Spleen (tissue), 11 donors: ENCODE data around the gene ERBB2. TPM values are rescaled to one million over a fixed set of nuclear protein-coding genes. Genes with fewer than 3 reads are reported as not detected.
A peak's percentile ranks its signal among the peaks of the same experiment; 100 is the strongest.
"Not testable (repeated sequence)": the region's sequence is repeated elsewhere in the genome, so short reads cannot be mapped to it uniquely, and the experiment has no call there.

Experiments used
- DNase-seq: peaks from one replicate; pipeline ENCODE4 v3.0.0-alpha.2; 2020
- H3K27ac ChIP-seq, 8 donors: fragments of 200-600 bp; sonication (generic) in 7 of 8; 1 replicate in 4 of 8; 2 replicates in 4 of 8; pipeline versions ENCODE4 v1.5.0 to v1.8.0; 2016 to 2021; ENCODE audit warnings: inconsistent platforms in 4 of 8, mild to moderate bottlenecking in 4 of 8, moderate library complexity in 1 of 8
- H3K27me3 ChIP-seq, 7 donors: fragments of 200-600 bp; sonication (generic) in 6 of 7; replicated peaks in 1 of 7; 1 replicate in 4 of 7; 2 replicates in 3 of 7; pipeline versions ENCODE4 v1.5.0 to v1.8.0; 2016 to 2021; ENCODE audit warnings: inconsistent platforms in 3 of 7, mild to moderate bottlenecking in 1 of 7
- H3K36me3 ChIP-seq, 6 donors: fragments of 200-600 bp; sonication (generic) in 5 of 6; 1 replicate in 4 of 6; 2 replicates in 2 of 6; pipeline versions ENCODE4 v1.5.0 to v1.8.0; 2016 to 2021; ENCODE audit warnings: inconsistent platforms in 2 of 6
- H3K4me1 ChIP-seq, 6 donors: fragments of 200-600 bp; sonication (generic) in 5 of 6; 1 replicate in 3 of 6; 2 replicates in 3 of 6; pipeline versions ENCODE4 v1.5.0 to v1.8.0; 2016 to 2021; ENCODE audit warnings: inconsistent platforms in 3 of 6
- H3K4me3 ChIP-seq, 8 donors: fragments of 200-600 bp; sonication (generic) in 7 of 8; 1 replicate in 4 of 8; 2 replicates in 4 of 8; pipeline versions ENCODE4 v1.5.0 to v1.8.0; 2016 to 2021; ENCODE audit warnings: inconsistent platforms in 4 of 8, mild to moderate bottlenecking in 4 of 8, moderate library complexity in 2 of 8
- H3K9me3 ChIP-seq, 8 donors: fragments of 200-600 bp; sonication (generic) in 7 of 8; 1 replicate in 4 of 8; 2 replicates in 4 of 8; pipeline versions ENCODE4 v1.5.0 to v1.8.0; 2016 to 2021; ENCODE audit warnings: inconsistent platforms in 4 of 8
- CTCF ChIP-seq, 11 experiments: fragments of 200-600 bp in 7 of 11; fragments of 450-650 bp in 4 of 11; sonication (generic) in 4 of 11; IDR thresholded peaks in 8 of 11; conservative IDR thresholded peaks in 3 of 11; 1 replicate in 7 of 11; 2 replicates in 4 of 11; pipeline versions ENCODE4 v1.4.0 to v1.8.0; 2016 to 2021; ENCODE audit warnings: antibody characterized with exemption in 11 of 11, inconsistent platforms in 4 of 11, mild to moderate bottlenecking in 1 of 11
- POLR2A ChIP-seq, 3 donors: fragments of 450-650 bp; IDR thresholded peaks; one replicate each; pipeline ENCODE4 v1.5.1; 2017; ENCODE audit warnings: antibody characterized with exemption in 3 of 3, mild to moderate bottlenecking in 1 of 3
- POLR2AphosphoS5 ChIP-seq, 3 donors: sonication (generic); formaldehyde crosslinking; IDR thresholded peaks; one replicate each; pipeline ENCODE4 v1.5.1; 2017; ENCODE audit warnings: antibody characterized with exemption in 3 of 3
- WGBS, 5 donors: extraction: QIAGEN DNeasy Blood & Tissue Kit in 3 of 5; methylation state at CpG; one replicate each; pipeline versions ENCODE4 v1.1.5 to v1.1.7; 2013 to 2018; 5-methylcytosine and 5-hydroxymethylcytosine counted together
- intact Hi-C: fragments of 100-400 bp; cut with DNase I; formaldehyde crosslinking; loops from one replicate; pipeline ENCODE4 v1.15.0; 2023; ENCODE audit warnings: low total_unique reads
- polyA plus RNA-seq, 3 donors: library from polyadenylated mRNA; stranded (reverse); fragments of 200-250 nt; gene quantifications; one replicate each; pipeline ENCODE4 v1.2.1, GENCODE V29; 2013
- total RNA-seq, 7 donors: library from RNA; depleted of rRNA in 3 of 7; stranded (reverse); fragments of >200 nt in 3 of 7; fragmentation: NEBNext Ultra II Directional in 4 of 7; extraction: Animal tissue kit (Norgen Biotek cat#: 25700) in 4 of 7; gene quantifications; one replicate each; pipeline versions ENCODE4 v1.1.0 to v1.2.1, GENCODE V29; 2016 to 2021
- donor health status: healthy with polysubstance abuse.
- donor health status: DM: no; HTN: no; CAD: no; lungs with moderate emphysema.
- donor health status: DM: no; HTN: no; CAD: no.
- donor health status: Bipolar disorder and iron deficiency.
- donor health status: healthy.
- donor health status: DM: no; HTN: no; CAD: no.
- donor health status: DM: yes; HTN: yes; CAD: no.

ERBB2 gene
- total and polyA plus RNA-seq, 10 donors, result 3.4 to 15.9 (median 10.2) TPM

GRCh38 chr17:39709998-39710964, 10.4 kb downstream of the ERBB2 start:
- H3K36me3 ChIP-seq, result peaks cover 0 to 48% (median under 1%) of the 10 kb centered on the region in 6 donors
- no peaks in the 10 kb centered on the region for H3K9me3 ChIP-seq
- peaks cover 0 to 10% (median 0%) of the 10 kb centered on the region in 6 donors for H3K4me1 ChIP-seq
- TF ChIP-seq CTCF (IDR thresholded peaks at IDR 0.05 in 8 of 11, conservative IDR thresholded peaks at IDR 0.05 in 3 of 11), result no peak
- no peak for TF ChIP-seq POLR2AphosphoS5 (IDR thresholded peaks at IDR 0.05)
- no peak for TF ChIP-seq POLR2A (IDR thresholded peaks at IDR 0.05)
- no peak overlapping the region for H3K4me3 ChIP-seq
- H3K27ac ChIP-seq, result no peak overlapping the region
- 88 to 95% (median 93%) methylated on average over 11 to 20 of the region's 20 CpGs for WGBS, 5 donors
- no peaks in the 10 kb centered on the region for H3K27me3 ChIP-seq
- peak; percentile 56 for DNase-seq
- intact Hi-C loops, result no loop called here

GRCh38 chr17:39711071-39711470, 11.2 kb downstream of the ERBB2 start:
- DNase-seq, intact Hi-C loops, H3K4me3 ChIP-seq, H3K9me3 ChIP-seq, H3K4me1 ChIP-seq, H3K27ac ChIP-seq, H3K27me3 ChIP-seq: not testable (repeated sequence)
- H3K36me3 ChIP-seq, result peaks cover 0 to 56% (median 5%) of the 10 kb centered on the region in 6 donors
- WGBS, 5 donors, result 85 to 92% (median 91%) methylated on average over 11 of the region's 11 CpGs

GRCh38 chr17:39711851-39712250, 12.0 kb downstream of the ERBB2 start:
- no peaks in the 10 kb centered on the region for H3K9me3 ChIP-seq
- no peak overlapping the region for H3K4me3 ChIP-seq
- intact Hi-C loops, result no loop called here
- no peak for DNase-seq
- peaks cover 0 to 61% (median 6%) of the 10 kb centered on the region in 6 donors for H3K36me3 ChIP-seq
- WGBS, 5 donors, result 88 to 94% (median 91%) methylated on average over 10 of the region's 10 CpGs
- H3K4me1 ChIP-seq, result peaks cover 0 to 7% (median 0%) of the 10 kb centered on the region in 6 donors
- H3K27ac ChIP-seq, result no peak overlapping the region
- no peaks in the 10 kb centered on the region for H3K27me3 ChIP-seq
- no peak for TF ChIP-seq POLR2A (IDR thresholded peaks at IDR 0.05)
- no peak for TF ChIP-seq CTCF (IDR thresholded peaks at IDR 0.05 in 8 of 11, conservative IDR thresholded peaks at IDR 0.05 in 3 of 11)
- no peak for TF ChIP-seq POLR2AphosphoS5 (IDR thresholded peaks at IDR 0.05)

- Histone ChIP-seq H3K27me3 (no peaks in the 10 kb centered on the region), H3K4me1 (no peaks in the 10 kb centered on the region), H3K27ac (no peak overlapping the region), H3K4me3 (no peak overlapping the region), H3K36me3 (peaks cover 0 to 44% (median 6%) of the 10 kb centered on the region in 6 donors), H3K9me3 (no peaks in the 10 kb centered on the region)
- no peak for TF ChIP-seq CTCF (IDR thresholded peaks at IDR 0.05 in 8 of 11, conservative IDR thresholded peaks at IDR 0.05 in 3 of 11)
- no peak for TF ChIP-seq POLR2AphosphoS5 (IDR thresholded peaks at IDR 0.05)
- TF ChIP-seq POLR2A (IDR thresholded peaks at IDR 0.05), result no peak
- no peak for DNase-seq
- WGBS, 5 donors, result 87 to 100% (median 92%) methylated on average over 4 of the region's 4 CpGs
- intact Hi-C loops, result no loop called here
These were observed 14.4 kb downstream of the ERBB2 start for GRCh38 chr17:39714234-39714633.
